K562 (cell line): ENCODE measurements around the gene PBX1. TPM values are rescaled to one million over a fixed set of nuclear protein-coding genes. Genes with fewer than 3 reads are reported as not detected.

Experiments
- ATAC-seq: fragments of 200-7000 bp; cut with Tn5 transposase; 3 replicates; pipeline ENCODE4 v1.9.1; 2020; ENCODE audit warnings: moderate library complexity
- BruUV-seq: library from RNA; stranded (reverse); fragments of 400-500 nt; replicated peaks from 2 replicates; lab custom pipeline; 2021; lab: Mats Ljungman, UMichigan
- CTCF ChIA-PET: fragments of 300-600 bp; formaldehyde crosslinking; extraction: SDS; loops from one replicate; lab custom pipeline; 2021; ENCODE audit warnings: low intra/inter-chr PET ratio; lab: Yijun Ruan, JAX
- POLR2A ChIA-PET: fragments of 300-600, 350-650 bp; sonication (Branson Sonifier 250); formaldehyde crosslinking; extraction: SDS; loops from one replicate; lab custom pipeline; 2021; ENCODE audit warnings: antibody characterized with exemption, inconsistent platforms; lab: Yijun Ruan, JAX
- DNase-seq, 4 experiments: peaks; one replicate each; pipeline versions ENCODE4 v3.0.0 to v3.0.0-alpha.2; 2011 to 2018; ENCODE audit warnings: low spot score in 3 of 4, mixed read lengths in 3 of 4; ENCODE audit errors: extremely low read depth in 1 of 4
- FAIRE-seq: peaks from 2 replicates; lab custom pipeline; 2011; peaks lifted over from hg19 to GRCh38; lab: Jason Lieb, UNC
- H2AFZ ChIP-seq: 2 replicates; pipeline ENCODE4 v1.6.0; 2011; ENCODE audit warnings: low read depth, low read length, control low read depth, inconsistent platforms
- H3K27ac ChIP-seq: fragments of 200-600 bp; 3 replicates; pipeline ENCODE4 v1.8.0; 2011; ENCODE audit warnings: low read depth, mild to moderate bottlenecking, control low read depth, inconsistent platforms, low read length, moderate library complexity, mixed read lengths; ENCODE audit errors: extremely low read depth
- H3K27me3 ChIP-seq, 2 experiments: fragments of 300-600 bp in 1 of 2; 2 replicates in 1 of 2; 3 replicates in 1 of 2; pipeline versions ENCODE4 v1.6.0 to v1.8.0; 2011; ENCODE audit warnings: inconsistent platforms in 2 of 2, low read length in 2 of 2, mild to moderate bottlenecking in 1 of 2, mixed read lengths in 1 of 2, moderate library complexity in 1 of 2; ENCODE audit not compliant: control insufficient read depth in 2 of 2, insufficient read depth in 2 of 2
- H3K36me3 ChIP-seq: fragments of 300-600 bp; 3 replicates; pipeline ENCODE4 v1.8.0; 2011; ENCODE audit warnings: mild to moderate bottlenecking, low read length, inconsistent platforms; ENCODE audit not compliant: control insufficient read depth, insufficient read depth
- H3K4me1 ChIP-seq, 2 experiments: fragments of 200-600 bp in 1 of 2; replicated peaks in 1 of 2; 2 replicates in 1 of 2; 3 replicates in 1 of 2; pipeline versions ENCODE4 v1.5.1 to v1.8.0; 2011; ENCODE audit warnings: inconsistent platforms in 2 of 2, low read length in 2 of 2, mild to moderate bottlenecking in 1 of 2, mixed read lengths in 1 of 2, moderate library complexity in 1 of 2; ENCODE audit not compliant: control insufficient read depth in 2 of 2, insufficient read depth in 2 of 2
- H3K4me2 ChIP-seq: 2 replicates; pipeline ENCODE4 v1.6.1; 2011; ENCODE audit warnings: low read length, control low read depth, inconsistent platforms, mixed read lengths; ENCODE audit not compliant: insufficient read depth
- H3K4me3 ChIP-seq: fragments of 200-600 bp; sonication (generic), shearing (Covaris generic); 2 replicates; pipeline ENCODE4 v1.5.1; 2016; ENCODE audit warnings: control low read depth, inconsistent platforms
- H3K79me2 ChIP-seq: fragments of 200-600 bp; 3 replicates; pipeline ENCODE4 v1.8.0; 2011; ENCODE audit warnings: low read length, inconsistent platforms; ENCODE audit not compliant: control insufficient read depth, insufficient read depth
- H3K9ac ChIP-seq, 2 experiments: 2 replicates each; pipeline versions ENCODE4 v1.6.0 to v1.6.1; 2011; ENCODE audit warnings: low read depth in 2 of 2, low read length in 2 of 2, control low read depth in 1 of 2, inconsistent platforms in 1 of 2, mild to moderate bottlenecking in 1 of 2, mixed read lengths in 1 of 2; ENCODE audit not compliant: insufficient read depth in 1 of 2
- H3K9me1 ChIP-seq: one replicate; pipeline ENCODE4 v1.6.0; 2011; ENCODE audit warnings: inconsistent platforms, mild to moderate bottlenecking, low read length, moderate library complexity; ENCODE audit not compliant: control insufficient read depth, insufficient read depth
- H3K9me3 ChIP-seq: replicated peaks from 2 replicates; pipeline ENCODE4 v1.5.1; 2011; ENCODE audit warnings: low read depth, low read length, inconsistent platforms; ENCODE audit not compliant: control insufficient read depth, insufficient read depth
- H4K20me1 ChIP-seq: replicated peaks from 2 replicates; pipeline ENCODE4 v1.6.1; 2011; ENCODE audit warnings: low read length, inconsistent platforms, mixed read lengths; ENCODE audit not compliant: control insufficient read depth, insufficient read depth
- CBX1 ChIP-seq: sonication (generic); IDR thresholded peaks from 2 replicates; pipeline ENCODE4 v1.6.1; 2016; ENCODE audit warnings: antibody characterized with exemption, low read depth, mild to moderate bottlenecking
- HDAC3 ChIP-seq: fragments of 450-650 bp; IDR thresholded peaks from 2 replicates; pipeline ENCODE4 v1.6.1; 2018; ENCODE audit warnings: borderline replicate concordance, mild to moderate bottlenecking, moderate library complexity; ENCODE audit not compliant: partially characterized antibody
- HEY1 ChIP-seq: fragments of 250-450 bp; sonication (Bioruptor Pico); IDR thresholded peaks from 2 replicates; pipeline ENCODE4 v1.5.0; 2020; ENCODE audit warnings: mild to moderate bottlenecking, moderate library complexity, borderline replicate concordance
- LEF1 ChIP-seq: fragments of 450-650 bp; IDR thresholded peaks from 2 replicates; pipeline ENCODE4 v1.6.1; 2016; ENCODE audit warnings: mild to moderate bottlenecking
- MED1 ChIP-seq: sonication (generic); formaldehyde crosslinking; IDR thresholded peaks from 2 replicates; pipeline ENCODE4 v1.8.1; 2023; ENCODE audit warnings: missing genetic modification reagents, borderline replicate concordance
- NR4A1 ChIP-seq, 2 experiments: fragments of 250-450 bp in 1 of 2; fragments of 450-650 bp in 1 of 2; sonication (Bioruptor Pico) in 1 of 2; IDR thresholded peaks; 2 replicates each; pipeline versions ENCODE4 v1.4.0 to v1.6.1; 2016 to 2020; ENCODE audit warnings: mild to moderate bottlenecking in 2 of 2, missing compliant biosample characterization in 1 of 2, missing genetic modification characterization in 1 of 2, moderate library complexity in 1 of 2
- ZFPM2 ChIP-seq: fragments of 250-450 bp; sonication (Bioruptor Pico); IDR thresholded peaks from 2 replicates; pipeline ENCODE4 v1.5.1; 2022; ENCODE audit warnings: mild to moderate bottlenecking
- WGBS: fragments of 100-300 bp; shearing (Covaris generic); methylation state at CpG from one replicate; pipeline ENCODE4 v1.1.6; 2016; ENCODE audit warnings: low coverage, mixed read lengths; ENCODE audit not compliant: insufficient coverage; ENCODE audit errors: missing lambda C conversion rate; 5-methylcytosine and 5-hydroxymethylcytosine counted together
- in situ Hi-C: fragments of 300-500 bp; cut with MboI; formaldehyde crosslinking; loops from 4 replicates; pipeline ENCODE4 v1.15.0; 2018; ENCODE audit warnings: inconsistent platforms, mixed read lengths
- intact Hi-C: fragments of 100-400 bp; cut with micrococcal nuclease; formaldehyde crosslinking; loops from 2 replicates; pipeline ENCODE4 v1.14.2; 2022
- polyA plus RNA-seq, 8 experiments: library from polyadenylated mRNA; depleted of rRNA in 4 of 8; stranded (reverse) in 5 of 8; unstranded in 3 of 8; fragments of >200 nt; fragmentation: Nextera tagmentation in 2 of 8; fragmentation: Illumina TruSeq in 1 of 8; extraction: Ambion mirVana in 2 of 8; extraction: Trizol in 1 of 8; gene quantifications; 2 replicates each; pipeline versions ENCODE4 v1.2.1 to v1.2.3, GENCODE V29; 2011 to 2014; ENCODE audit warnings: inconsistent platforms in 1 of 8, missing spikeins in 1 of 8
- total RNA-seq, 7 experiments: library from RNA; depleted of rRNA in 6 of 7; stranded (reverse); fragments of >200 nt in 6 of 7; fragmentation: Illumina TruSeq in 2 of 7; extraction: Trizol in 2 of 7; gene quantifications; 2 replicates each; pipeline versions ENCODE4 v1.2.1 to v1.2.3, GENCODE V29; 2011 to 2021; ENCODE audit warnings: low replicate concordance in 1 of 7

PBX1 gene
- total and polyA plus RNA-seq, 9 of the 15 experiments (the other 6 are each of a cell fraction or from before 2014, with no cell fraction given): 0.03 to 0.62 (median 0.17) TPM

GRCh38 chr1:164658864-164659263 is 99.9 kb downstream of the PBX1 start:
- Histone ChIP-seq H3K27me3 (no peaks in the 10 kb centered on the region; a peak in 1 of 5 replicates), H3K9me1 (no peaks in the 10 kb centered on the region), H3K79me2 (no peaks in the 10 kb centered on the region), H3K4me1 (no peaks in the 10 kb centered on the region), H4K20me1 (no peaks in the 10 kb centered on the region), H3K36me3 (no peaks in the 10 kb centered on the region), H3K4me2 (no peak overlapping the region), H3K9me3 (no peaks in the 10 kb centered on the region), H3K9ac (no peak overlapping the region), H2AFZ (no peak overlapping the region), H3K4me3 (no peak overlapping the region), H3K27ac (no peak overlapping the region)
- TF ChIP-seq HEY1: no peak
- TF ChIP-seq LEF1: no peak
- no peak for TF ChIP-seq MED1 (CRISPR knock-in tag)
- no peak for TF ChIP-seq HDAC3
- no peak for TF ChIP-seq NR4A1 (CRISPR knock-in tag; IDR thresholded peaks at IDR 0.05)
- no peak for TF ChIP-seq NR4A1 (tag; IDR thresholded peaks at IDR 0.05)
- TF ChIP-seq CBX1: no peak
- no peak for TF ChIP-seq ZFPM2 (CRISPR knock-in tag)
- no TSS peak for BruUV-seq
- no peak for ATAC-seq
- in situ Hi-C loops: no loop called here
- POLR2A ChIA-PET: no interaction called here
- WGBS: 0% methylated on average over 3 of the region's 3 CpGs
- intact Hi-C loops: no loop called here
- FAIRE-seq: no peak
- DNase-seq: no peak
- CTCF ChIA-PET: no interaction called here
